Endothelial cell of umbilical vein (primary cell): Measurements from ENCODE around the gene ZNF648. TPM values are rescaled to one million over a fixed set of nuclear protein-coding genes. Genes with fewer than 3 reads are reported as not detected.

Source experiments
- BruUV-seq: library from RNA; stranded (reverse); fragments of 400-500 nt; replicated peaks from 2 replicates; lab custom pipeline; 2021; lab: Mats Ljungman, UMichigan
- CTCF ChIA-PET: fragments of 300-600, 350-600 bp; sonication (Branson Sonifier 250); formaldehyde crosslinking; loops from one replicate; lab custom pipeline; 2021; ENCODE audit warnings: antibody characterized with exemption, inconsistent platforms; lab: Charles Lee
- POLR2A ChIA-PET: fragments of 300-600, 350-600 bp; sonication (Branson Sonifier 250); formaldehyde crosslinking; loops from one replicate; lab custom pipeline; 2021; ENCODE audit warnings: antibody characterized with exemption, inconsistent platforms; lab: Charles Lee
- DNase-seq: peaks from one replicate; pipeline ENCODE4 v3.0.0-alpha.2; 2011; ENCODE audit warnings: low read depth, low spot score
- FAIRE-seq: peaks from 2 replicates; lab custom pipeline; 2011; peaks lifted over from hg19 to GRCh38; lab: Jason Lieb, UNC
- H2AFZ ChIP-seq: 2 replicates; pipeline ENCODE4 v1.6.0; 2012; ENCODE audit warnings: low read depth, low read length, control low read depth, inconsistent platforms
- H3K27ac ChIP-seq: 2 replicates; pipeline ENCODE4 v1.5.1; 2011; ENCODE audit warnings: low read depth, mild to moderate bottlenecking, control low read depth, low read length, moderate library complexity; ENCODE audit not compliant: insufficient read depth
- H3K27me3 ChIP-seq, 2 experiments: 2 replicates each; pipeline versions ENCODE4 v1.6.0 to v1.6.1; 2011; ENCODE audit warnings: low read length in 2 of 2, mixed read lengths in 1 of 2; ENCODE audit not compliant: control insufficient read depth in 2 of 2, insufficient read depth in 2 of 2
- H3K36me3 ChIP-seq, 2 experiments: 2 replicates in 1 of 2; 3 replicates in 1 of 2; pipeline ENCODE4 v1.5.1; 2011; ENCODE audit warnings: low read length in 2 of 2, mild to moderate bottlenecking in 1 of 2, moderate library complexity in 1 of 2; ENCODE audit not compliant: control insufficient read depth in 2 of 2, insufficient read depth in 2 of 2; ENCODE audit errors: extremely low read depth in 1 of 2
- H3K4me1 ChIP-seq: 3 replicates; pipeline ENCODE4 v1.5.1; 2011; ENCODE audit warnings: mild to moderate bottlenecking, low read length; ENCODE audit not compliant: control insufficient read depth, insufficient read depth; ENCODE audit errors: extremely low read depth
- H3K4me2 ChIP-seq: 2 replicates; pipeline ENCODE4 v1.6.1; 2011; ENCODE audit warnings: low read length, control low read depth, mixed read lengths; ENCODE audit not compliant: insufficient read depth
- H3K4me3 ChIP-seq, 3 experiments: fragments of 200-600 bp in 1 of 3; sonication (generic), shearing (Covaris generic) in 1 of 3; replicated peaks in 1 of 3; 2 replicates each; pipeline ENCODE4 v1.5.1; 2011 to 2016; ENCODE audit warnings: control low read depth in 3 of 3, low read length in 3 of 3, mild to moderate bottlenecking in 2 of 3, inconsistent platforms in 1 of 3, low read depth in 1 of 3, moderate library complexity in 1 of 3; ENCODE audit not compliant: insufficient read depth in 1 of 3
- H3K79me2 ChIP-seq: 2 replicates; pipeline ENCODE4 v1.6.0; 2012; ENCODE audit warnings: low read length, inconsistent platforms; ENCODE audit not compliant: control insufficient read depth, insufficient read depth
- H3K9ac ChIP-seq: replicated peaks from 2 replicates; pipeline ENCODE3; 2011; ENCODE audit warnings: low read length, control low read depth; ENCODE audit not compliant: insufficient read depth; ENCODE audit errors: extremely low read depth
- H3K9me1 ChIP-seq: replicated peaks from 3 replicates; pipeline ENCODE4 v1.6.0; 2011; ENCODE audit warnings: mild to moderate bottlenecking, low read length; ENCODE audit not compliant: control insufficient read depth, insufficient read depth; ENCODE audit errors: extremely low read depth
- H3K9me3 ChIP-seq: replicated peaks from 2 replicates; pipeline ENCODE4 v1.5.1; 2012; ENCODE audit warnings: low read length, inconsistent platforms; ENCODE audit not compliant: control insufficient read depth, insufficient read depth
- H4K20me1 ChIP-seq: replicated peaks from 2 replicates; pipeline ENCODE3; 2011; ENCODE audit warnings: mild to moderate bottlenecking, low read length; ENCODE audit not compliant: control insufficient read depth, insufficient read depth; ENCODE audit errors: extremely low read depth
- EZH2 ChIP-seq: IDR thresholded peaks from 2 replicates; pipeline ENCODE4 v1.6.1; 2012; ENCODE audit warnings: borderline replicate concordance, low read depth, mild to moderate bottlenecking, moderate library complexity, low read length, inconsistent platforms; ENCODE audit not compliant: severe bottlenecking
- FOS ChIP-seq: IDR thresholded peaks from 2 replicates; pipeline ENCODE4 v1.6.1; 2011; ENCODE audit warnings: mild to moderate bottlenecking, low read length, moderate library complexity, borderline replicate concordance; ENCODE audit not compliant: insufficient read depth
- GATA2 ChIP-seq: IDR thresholded peaks from 2 replicates; pipeline ENCODE4 v1.7.0; 2011; ENCODE audit warnings: low read depth, mild to moderate bottlenecking, moderate library complexity, mixed read lengths, low read length; ENCODE audit not compliant: insufficient read length, insufficient read depth
- JUN ChIP-seq: IDR thresholded peaks from 2 replicates; pipeline ENCODE4 v1.6.1; 2011; ENCODE audit warnings: borderline replicate concordance, low read depth; ENCODE audit not compliant: insufficient read length, insufficient read depth
- MAX ChIP-seq: IDR thresholded peaks from 2 replicates; pipeline ENCODE4 v1.6.1; 2011; ENCODE audit not compliant: insufficient read depth, insufficient read length
- MYC ChIP-seq: IDR thresholded peaks from one replicate; pipeline ENCODE4 v1.6.1; 2011; ENCODE audit warnings: mild to moderate bottlenecking, low read depth, low read length
- POLR2A ChIP-seq: IDR thresholded peaks from 2 replicates; pipeline ENCODE4 v1.6.1; 2012; ENCODE audit warnings: low read depth, mild to moderate bottlenecking, control low read depth, low read length
- POLR2AphosphoS5 ChIP-seq: IDR thresholded peaks from 2 replicates; pipeline ENCODE4 v1.6.1; 2012; ENCODE audit warnings: low read depth, mild to moderate bottlenecking, control low read depth, low read length, moderate library complexity; ENCODE audit not compliant: insufficient read depth
- dilution Hi-C: fragments of 300-500 bp; cut with MboI; formaldehyde crosslinking; loops from one replicate; pipeline ENCODE4 v1.15.0; 2019; ENCODE audit warnings: low sequenced_read_pairs; ENCODE audit not compliant: extremely low pct_ligation_motif_present
- intact Hi-C: fragments of 100-400 bp; cut with micrococcal nuclease; formaldehyde crosslinking; loops from one replicate; pipeline ENCODE4 v1.10.0; 2022
- polyA plus RNA-seq, 4 experiments: library from polyadenylated mRNA; depleted of rRNA in 3 of 4; stranded (reverse) in 3 of 4; unstranded in 1 of 4; fragments of >200 nt; gene quantifications; 2 replicates each; pipeline versions ENCODE4 v1.2.1 to v1.2.3, GENCODE V29; 2011 to 2012; ENCODE audit warnings: missing spikeins in 1 of 4
- total RNA-seq: library from RNA; stranded (reverse); gene quantifications from 2 replicates; pipeline ENCODE4 v1.2.3, GENCODE V29; 2021

ZNF648 gene
- total and polyA plus RNA-seq, 2 donors (not counting 3 experiments of a cell fraction or from before 2014, with no cell fraction given): not detected

DNA sequence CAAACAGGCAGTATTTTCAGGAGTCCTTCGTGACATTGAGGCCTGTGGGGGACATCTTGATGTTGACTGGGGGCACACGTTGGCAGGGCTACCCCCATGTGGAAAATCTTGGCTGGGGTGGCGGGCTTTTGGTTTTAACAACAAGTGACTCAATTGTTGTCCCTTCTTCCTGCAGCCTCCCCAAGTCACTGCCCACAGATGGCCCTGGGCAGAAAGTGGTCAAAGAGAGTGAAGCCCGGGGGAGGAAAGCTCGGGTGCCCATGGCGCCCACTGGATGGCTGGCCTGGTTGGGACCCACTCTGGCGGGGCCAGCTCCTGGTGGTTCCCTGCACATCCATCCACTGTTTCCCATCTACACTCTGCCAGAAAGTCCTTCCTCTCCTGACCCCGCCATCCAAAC, 24.6 kb upstream of the ZNF648 start:
- H3K9ac ChIP-seq: no peak overlapping the region
- no peak overlapping the region for H2AFZ ChIP-seq
- no peak for DNase-seq
- FAIRE-seq: no peak
- H3K4me1 ChIP-seq: peaks cover 2% of the 10 kb centered on the region
- POLR2A ChIA-PET: no interaction called here
- H3K27ac ChIP-seq: no peak overlapping the region
- TF ChIP-seq JUN: no peak
- TF ChIP-seq MAX: no peak
- TF ChIP-seq EZH2: no peak
- no peak for TF ChIP-seq GATA2
- no peak for TF ChIP-seq MYC
- TF ChIP-seq POLR2A: no peak
- TF ChIP-seq FOS: no peak
- no peak overlapping the region for H3K4me3 ChIP-seq
- no peaks in the 10 kb centered on the region for H3K27me3 ChIP-seq
- no peaks in the 10 kb centered on the region for H3K9me3 ChIP-seq
- no peaks in the 10 kb centered on the region for H3K9me1 ChIP-seq
- CTCF ChIA-PET: interaction anchor here (3.3 kb wide), 1 partner anchor 310 kb away, joined by 49 read pairs; no protein-coding TSS in a partner anchor
- dilution Hi-C loops (no loop called here), intact Hi-C loops (loop anchor here (5.0 kb wide), 1 partner anchor 511 kb away; no protein-coding TSS in a partner anchor)
- BruUV-seq: no TSS peak
- H3K36me3 ChIP-seq: no peaks in the 10 kb centered on the region
- H4K20me1 ChIP-seq: no peaks in the 10 kb centered on the region
- no peaks in the 10 kb centered on the region for H3K79me2 ChIP-seq
- no peak overlapping the region for H3K4me2 ChIP-seq

DNA sequence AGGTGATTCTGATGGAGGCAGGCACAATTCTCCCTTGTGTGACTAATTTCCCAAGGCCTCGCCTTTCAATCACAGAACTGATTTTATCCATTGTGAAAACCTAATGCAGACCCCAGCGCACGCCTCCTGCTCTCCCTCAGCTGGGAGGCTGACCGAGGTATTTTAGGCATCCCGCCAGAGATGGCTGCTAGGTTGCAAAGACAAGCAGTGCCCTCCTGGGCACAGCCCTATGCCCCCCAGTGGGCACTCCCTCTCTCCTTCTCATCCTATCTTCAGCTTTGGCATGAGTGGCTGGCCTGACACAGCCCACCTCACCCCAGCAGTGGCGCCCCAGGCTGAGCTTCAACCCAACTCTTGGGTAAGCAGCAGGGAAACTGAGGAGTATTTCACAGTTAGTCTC, 24.2 kb upstream of the ZNF648 start:
- Histone ChIP-seq H4K20me1 (no peaks in the 10 kb centered on the region), H3K9me3 (no peaks in the 10 kb centered on the region), H3K27me3 (no peaks in the 10 kb centered on the region), H3K4me1 (peaks cover 2% of the 10 kb centered on the region), H3K4me2 (no peak overlapping the region), H2AFZ (no peak overlapping the region), H3K4me3 (no peak overlapping the region), H3K79me2 (no peaks in the 10 kb centered on the region), H3K9ac (no peak overlapping the region), H3K27ac (no peak overlapping the region), H3K9me1 (no peaks in the 10 kb centered on the region), H3K36me3 (no peaks in the 10 kb centered on the region)
- no peak for TF ChIP-seq GATA2
- TF ChIP-seq MAX: no peak
- no peak for TF ChIP-seq FOS
- no peak for TF ChIP-seq POLR2AphosphoS5
- no peak for TF ChIP-seq MYC
- TF ChIP-seq EZH2: no peak
- no peak for TF ChIP-seq POLR2A
- ChIA-PET CTCF (interaction anchor here (1.1 to 3.3 kb wide), 3 partner anchors 311 to 701 kb away, joined by 4 to 49 read pairs (median 4); no protein-coding TSS in a partner anchor), POLR2A (no interaction called here)
- FAIRE-seq (no peak), DNase-seq (no peak)
- BruUV-seq: no TSS peak
- intact Hi-C loops: loop anchor here (1.0 to 5.0 kb wide), 5 partner anchors 57 to 701 kb away; partner anchors contain the start of gene GLUL
- dilution Hi-C loops: no loop called here
